ENCODE measurements around the gene POLN. TPM values are rescaled to one million over a fixed set of nuclear protein-coding genes. Genes with fewer than 3 reads are reported as not detected.

The POLN gene
- total RNA-seq, 4 donors from 2014 or later = 0.70 to 6.6 (median 3.2) TPM

GRCh38 chr4:2125831-2126230, 116.1 kb downstream of the POLN start:
- TF ChIP-seq CTCF (IDR thresholded peaks at IDR 0.05) (no peak), POLR2A (IDR thresholded peaks at IDR 0.05) (no peak)
- Histone ChIP-seq H3K4me3 (no peak overlapping the region), H3K4me1 (no peaks in the 10 kb centered on the region), H3K9me3 (no peaks in the 10 kb centered on the region), H3K36me3 (no peaks in the 10 kb centered on the region), H3K27me3 (no peaks in the 10 kb centered on the region), H3K27ac (no peak overlapping the region)
- DNase-seq = no peak

- Histone ChIP-seq H3K4me3 (no peak overlapping the region), H3K4me1 (no peaks in the 10 kb centered on the region), H3K27me3 (no peaks in the 10 kb centered on the region), H3K36me3 (no peaks in the 10 kb centered on the region), H3K9me3 (no peaks in the 10 kb centered on the region), H3K27ac (no peak overlapping the region)
- no peak for TF ChIP-seq CTCF (IDR thresholded peaks at IDR 0.05)
- DNase-seq = no peak
These were observed 116.9 kb downstream of the POLN start for GRCh38 chr4:2125023-2125422.

- Histone ChIP-seq H3K9me3 (no peaks in the 10 kb centered on the region), H3K36me3 (no peaks in the 10 kb centered on the region), H3K4me1 (no peaks in the 10 kb centered on the region), H3K4me3 (no peak overlapping the region), H3K27ac (no peak overlapping the region), H3K27me3 (no peaks in the 10 kb centered on the region)
- TF ChIP-seq POLR2A (IDR thresholded peaks at IDR 0.05) (no peak), CTCF (IDR thresholded peaks at IDR 0.05) (no peak)
- no peak for DNase-seq
These were observed 125.1 kb downstream of the POLN start for GRCh38 chr4:2116687-2117400.

GRCh38 chr4:2105559-2105958, 136.4 kb downstream of the POLN start:
- TF ChIP-seq CTCF (IDR thresholded peaks at IDR 0.05) = no peak
- TF ChIP-seq POLR2A (IDR thresholded peaks at IDR 0.05) = no peak
- Histone ChIP-seq H3K27ac (no peak overlapping the region), H3K4me1 (no peaks in the 10 kb centered on the region), H3K4me3 (no peak overlapping the region), H3K9me3 (peaks cover 0 to 17% (median 6%) of the 10 kb centered on the region in 4 donors), H3K27me3 (no peaks in the 10 kb centered on the region), H3K36me3 (no peaks in the 10 kb centered on the region)
- DNase-seq = no peak

GRCh38 chr4:2104556-2105345, 137.2 kb downstream of the POLN start:
- DNase-seq = no peak
- H3K4me1 ChIP-seq = no peaks in the 10 kb centered on the region
- TF ChIP-seq CTCF (IDR thresholded peaks at IDR 0.05) (no peak), POLR2A (IDR thresholded peaks at IDR 0.05) (no peak)

More at GRCh38 chr4:2104556-2105345, 137.2 kb downstream of the POLN start:
- no peaks in the 10 kb centered on the region for H3K36me3 ChIP-seq
- H3K27ac ChIP-seq = no peak overlapping the region
- no peaks in the 10 kb centered on the region for H3K27me3 ChIP-seq
- no peak overlapping the region for H3K4me3 ChIP-seq
- H3K9me3 ChIP-seq = peaks cover 0 to 17% (median 6%) of the 10 kb centered on the region in 4 donors
